HG03045 (cell line): ENCODE measurements around the gene PRAMEF18.
"Not testable (repeated sequence)": the region's sequence is repeated elsewhere in the genome, so short reads cannot be mapped to it uniquely, and the experiment has no call there.

Source experiments
- ATAC-seq: cut with Tn5 transposase; IDR thresholded peaks from one replicate; pipeline ENCODE4 v1.9.1; 2021; ENCODE audit warnings: mild to moderate bottlenecking, moderate library complexity; ENCODE audit not compliant: unreplicated experiment

Gene PRAMEF18

DNA sequence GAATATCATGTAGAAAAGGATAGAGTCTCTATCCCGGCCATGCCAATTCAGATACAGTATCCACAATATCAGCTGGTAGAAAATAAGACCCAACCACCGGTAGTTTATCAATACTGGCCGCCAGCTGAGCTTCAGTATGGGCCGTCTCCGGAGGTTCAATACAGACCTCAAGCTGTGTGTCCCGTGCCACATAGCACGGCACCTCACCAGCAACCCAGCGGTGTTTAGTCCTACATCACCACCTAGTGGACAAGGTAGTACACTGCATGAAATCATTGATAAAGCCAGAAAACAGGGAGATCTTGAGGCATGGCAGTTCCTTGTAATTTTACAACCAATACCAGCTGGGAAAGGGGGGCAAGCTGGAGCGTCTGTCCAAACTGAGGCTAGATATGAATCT lies 17.2 kb downstream of the PRAMEF18 start:
- ATAC-seq = not testable (repeated sequence)

DNA sequence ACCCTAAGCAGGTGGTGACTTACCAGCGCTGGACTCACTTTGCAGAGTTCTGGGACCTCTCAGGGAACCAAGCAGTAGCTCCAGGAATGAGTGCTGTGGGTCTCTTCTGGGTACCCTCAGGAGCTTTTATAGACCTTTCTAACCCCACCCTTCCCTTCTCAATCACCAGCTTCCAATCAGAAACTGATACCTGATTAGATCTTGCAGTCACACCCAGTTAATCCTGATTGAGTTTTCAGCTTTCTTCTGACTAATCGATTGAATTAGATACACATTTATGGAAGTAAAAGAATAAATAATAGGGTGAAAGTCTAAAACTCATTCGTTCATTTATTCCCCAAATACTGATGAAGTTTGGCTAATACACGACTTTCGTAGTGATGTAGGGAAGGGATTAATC lies 24.6 kb downstream of the PRAMEF18 start, which contains the start of gene PRAMEF13:
Gene PRAMEF13 (minus strand): TSS at position 101 of the 400 bp plus-strand sequence. CDS start 1,820 bp downstream, outside the sequence.
- not testable (repeated sequence) for ATAC-seq
